IPS DF 6.9 (cell line): Measurements from ENCODE around the gene UAP1.
"Not testable (repeated sequence)": the region's sequence is repeated elsewhere in the genome, so short reads cannot be mapped to it uniquely, and the experiment has no call there.

Source experiments
- DNase-seq: peaks from one replicate; pipeline ENCODE4 v3.0.0-alpha.2; 2013; ENCODE audit warnings: low read depth, low spot score
- H3K27ac ChIP-seq: one replicate; pipeline ENCODE4 v1.5.1; 2013; ENCODE audit warnings: low read length, control low read depth
- H3K27me3 ChIP-seq: 2 replicates; pipeline ENCODE4 v1.6.1; 2013; ENCODE audit warnings: mild to moderate bottlenecking, low read length; ENCODE audit not compliant: control insufficient read depth, insufficient read depth
- H3K36me3 ChIP-seq: 2 replicates; pipeline ENCODE4 v1.6.1; 2013; ENCODE audit warnings: low read length; ENCODE audit not compliant: control insufficient read depth, insufficient read depth
- H3K4me1 ChIP-seq: 2 replicates; pipeline ENCODE4 v1.6.1; 2013; ENCODE audit warnings: low read length; ENCODE audit not compliant: control insufficient read depth, insufficient read depth
- H3K4me3 ChIP-seq: 2 replicates; pipeline ENCODE4 v1.5.1; 2013; ENCODE audit warnings: mild to moderate bottlenecking, low read length
- H3K9me3 ChIP-seq: 2 replicates; pipeline ENCODE4 v1.6.1; 2013; ENCODE audit warnings: low read length, inconsistent platforms; ENCODE audit not compliant: control insufficient read depth, insufficient read depth
- WGBS: extraction: QIAGEN DNeasy Blood & Tissue Kit; methylation state at CpG from one replicate; pipeline ENCODE4 v1.1.7; 2013; ENCODE audit warnings: mixed read lengths, missing lambda C conversion rate; ENCODE audit not compliant: insufficient read length, insufficient coverage; 5-methylcytosine and 5-hydroxymethylcytosine counted together

UAP1 gene

GRCh38 chr1:162564762-162565218 is 3.3 kb downstream of the UAP1 start:
- no peak for DNase-seq
- no peak overlapping the region for H3K27ac ChIP-seq
- no peak overlapping the region for H3K4me3 ChIP-seq
- no peaks in the 10 kb centered on the region for H3K36me3 ChIP-seq
- peaks cover 2% of the 10 kb centered on the region; the same call in 1 of the 2 replicates for H3K4me1 ChIP-seq
- H3K9me3 ChIP-seq: no peaks in the 10 kb centered on the region
- no peaks in the 10 kb centered on the region; the same call in 1 of the 2 replicates for H3K27me3 ChIP-seq
- no CpG with 5 or more reads among the region's 5 CpGs for WGBS

GRCh38 chr1:162565460-162565859 is 3.9 kb downstream of the UAP1 start:
- H3K9me3 ChIP-seq: no peaks in the 10 kb centered on the region
- no peak overlapping the region for H3K27ac ChIP-seq
- peaks cover 2% of the 10 kb centered on the region; the same call in 1 of the 2 replicates for H3K4me1 ChIP-seq

GRCh38 chr1:162566870-162567269 is 5.3 kb downstream of the UAP1 start:
- WGBS: no CpG with 5 or more reads among the region's 1 CpG
- H3K4me1 ChIP-seq: no peaks in the 10 kb centered on the region; the same call in 1 of the 2 replicates
- H3K9me3 ChIP-seq: no peaks in the 10 kb centered on the region
- no peak overlapping the region for H3K27ac ChIP-seq
- H3K36me3 ChIP-seq: no peaks in the 10 kb centered on the region
- H3K27me3 ChIP-seq: no peaks in the 10 kb centered on the region; the same call in 1 of the 2 replicates
- no peak for DNase-seq
- H3K4me3 ChIP-seq: no peak overlapping the region

More at GRCh38 chr1:162565460-162565859, 3.9 kb downstream of the UAP1 start:
- DNase-seq: no peak
- Histone ChIP-seq H3K4me3 (no peak overlapping the region), H3K36me3 (no peaks in the 10 kb centered on the region), H3K27me3 (no peaks in the 10 kb centered on the region; the same call in 1 of the 2 replicates)

GRCh38 chr1:162568802-162569201 is 7.3 kb downstream of the UAP1 start:
- H3K4me1 ChIP-seq: no peaks in the 10 kb centered on the region
- no peaks in the 10 kb centered on the region for H3K9me3 ChIP-seq
- DNase-seq: no peak
- no peak overlapping the region for H3K27ac ChIP-seq
- no peaks in the 10 kb centered on the region for H3K36me3 ChIP-seq
- no CpG with 5 or more reads among the region's 4 CpGs for WGBS
- no peaks in the 10 kb centered on the region for H3K27me3 ChIP-seq
- H3K4me3 ChIP-seq: no peak overlapping the region

- H3K27me3 ChIP-seq: no peaks in the 10 kb centered on the region
- H3K4me3 ChIP-seq: no peak overlapping the region
- H3K4me1 ChIP-seq: no peaks in the 10 kb centered on the region
- H3K36me3 ChIP-seq: no peaks in the 10 kb centered on the region
- no peaks in the 10 kb centered on the region for H3K9me3 ChIP-seq
- H3K27ac ChIP-seq: no peak overlapping the region
- no peak for DNase-seq
- no CpG with 5 or more reads among the region's 1 CpG for WGBS
These were observed 9.2 kb downstream of the UAP1 start for GRCh38 chr1:162570718-162571117.

GRCh38 chr1:162571121-162571520 is 9.6 kb downstream of the UAP1 start:
- not testable (repeated sequence) for H3K27me3 ChIP-seq, H3K4me3 ChIP-seq, DNase-seq, H3K36me3 ChIP-seq, H3K4me1 ChIP-seq, H3K27ac ChIP-seq, H3K9me3 ChIP-seq
- WGBS: no CpG with 5 or more reads among the region's 7 CpGs

- Histone ChIP-seq H3K27ac (no peak overlapping the region), H3K4me3 (no peak overlapping the region), H3K9me3 (no peaks in the 10 kb centered on the region), H3K36me3 (no peaks in the 10 kb centered on the region), H3K27me3 (no peaks in the 10 kb centered on the region), H3K4me1 (no peaks in the 10 kb centered on the region)
- no peak for DNase-seq
- no CpG with 5 or more reads among the region's 1 CpG for WGBS
These were observed 10.2 kb downstream of the UAP1 start for GRCh38 chr1:162571696-162572095.

GRCh38 chr1:162573136-162573535 is 11.6 kb downstream of the UAP1 start:
- WGBS: no CpG with 5 or more reads among the region's 1 CpG
- Histone ChIP-seq H3K27ac (no peak overlapping the region), H3K27me3 (no peaks in the 10 kb centered on the region), H3K36me3 (no peaks in the 10 kb centered on the region), H3K4me1 (no peaks in the 10 kb centered on the region), H3K9me3 (no peaks in the 10 kb centered on the region), H3K4me3 (no peak overlapping the region)
- DNase-seq: no peak

- Histone ChIP-seq H3K27ac (no peak overlapping the region), H3K4me1 (no peaks in the 10 kb centered on the region), H3K36me3 (no peaks in the 10 kb centered on the region), H3K9me3 (no peaks in the 10 kb centered on the region), H3K27me3 (no peaks in the 10 kb centered on the region), H3K4me3 (no peak overlapping the region)
- no CpG with 5 or more reads among the region's 4 CpGs for WGBS
- DNase-seq: no peak
These were observed 16.7 kb downstream of the UAP1 start for GRCh38 chr1:162578071-162578700.

GRCh38 chr1:162578936-162579335 is 17.4 kb downstream of the UAP1 start:
- no peak overlapping the region for H3K4me3 ChIP-seq
- no peaks in the 10 kb centered on the region for H3K27me3 ChIP-seq
- H3K36me3 ChIP-seq: no peaks in the 10 kb centered on the region
- H3K9me3 ChIP-seq: no peaks in the 10 kb centered on the region
- H3K4me1 ChIP-seq: no peaks in the 10 kb centered on the region
- no peak for DNase-seq
- no peak overlapping the region for H3K27ac ChIP-seq
- WGBS: 100% methylated on average over 1 of the region's 1 CpG

- DNase-seq: no peak
- Histone ChIP-seq H3K4me3 (no peak overlapping the region), H3K27ac (no peak overlapping the region), H3K9me3 (no peaks in the 10 kb centered on the region), H3K4me1 (no peaks in the 10 kb centered on the region), H3K36me3 (no peaks in the 10 kb centered on the region), H3K27me3 (no peaks in the 10 kb centered on the region)
These were observed 18.8 kb downstream of the UAP1 start for GRCh38 chr1:162580308-162580707.
